GM19099 (cell line): Measurements from ENCODE around the gene SCRN3.
A peak's percentile ranks its signal among the peaks of the same experiment; 100 is the strongest.

Experiments used
- POLR2A ChIP-seq: IDR thresholded peaks from 3 replicates; pipeline ENCODE4 v1.6.1; 2011; ENCODE audit warnings: low read depth; ENCODE audit not compliant: insufficient read length; ENCODE audit errors: extremely low read depth

The SCRN3 gene, protein sequence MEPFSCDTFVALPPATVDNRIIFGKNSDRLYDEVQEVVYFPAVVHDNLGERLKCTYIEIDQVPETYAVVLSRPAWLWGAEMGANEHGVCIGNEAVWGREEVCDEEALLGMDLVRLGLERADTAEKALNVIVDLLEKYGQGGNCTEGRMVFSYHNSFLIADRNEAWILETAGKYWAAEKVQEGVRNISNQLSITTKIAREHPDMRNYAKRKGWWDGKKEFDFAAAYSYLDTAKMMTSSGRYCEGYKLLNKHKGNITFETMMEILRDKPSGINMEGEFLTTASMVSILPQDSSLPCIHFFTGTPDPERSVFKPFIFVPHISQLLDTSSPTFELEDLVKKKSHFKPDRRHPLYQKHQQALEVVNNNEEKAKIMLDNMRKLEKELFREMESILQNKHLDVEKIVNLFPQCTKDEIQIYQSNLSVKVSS

GRCh38 chr2:174395284-174395968 is at the start of gene SCRN3:
TSS of gene SCRN3 (plus strand) at chr2:174395730. CDS start at chr2:174398284, 2,554 bp downstream.
- TF ChIP-seq POLR2A = peak; percentile 66

DNA sequence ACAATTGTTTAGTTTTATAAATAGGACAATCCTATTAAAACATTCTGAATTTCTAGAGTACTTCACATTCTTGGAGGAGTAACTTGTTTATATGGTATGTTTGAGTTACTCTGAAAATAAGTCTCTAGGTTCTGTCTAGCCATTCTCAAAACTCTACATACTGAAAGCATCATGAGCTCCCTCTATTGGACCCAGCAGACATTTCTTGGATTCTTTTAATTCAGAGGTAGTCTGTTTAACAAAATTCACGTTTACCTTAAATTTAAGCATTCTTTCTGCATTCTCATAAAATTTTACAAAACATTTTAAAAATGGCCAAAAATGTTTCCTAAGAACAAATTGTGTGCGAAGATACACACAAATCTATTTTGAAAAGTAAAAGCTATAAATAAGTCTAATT is 45.5 kb upstream of the SCRN3 start:
- TF ChIP-seq POLR2A = no peak

DNA sequence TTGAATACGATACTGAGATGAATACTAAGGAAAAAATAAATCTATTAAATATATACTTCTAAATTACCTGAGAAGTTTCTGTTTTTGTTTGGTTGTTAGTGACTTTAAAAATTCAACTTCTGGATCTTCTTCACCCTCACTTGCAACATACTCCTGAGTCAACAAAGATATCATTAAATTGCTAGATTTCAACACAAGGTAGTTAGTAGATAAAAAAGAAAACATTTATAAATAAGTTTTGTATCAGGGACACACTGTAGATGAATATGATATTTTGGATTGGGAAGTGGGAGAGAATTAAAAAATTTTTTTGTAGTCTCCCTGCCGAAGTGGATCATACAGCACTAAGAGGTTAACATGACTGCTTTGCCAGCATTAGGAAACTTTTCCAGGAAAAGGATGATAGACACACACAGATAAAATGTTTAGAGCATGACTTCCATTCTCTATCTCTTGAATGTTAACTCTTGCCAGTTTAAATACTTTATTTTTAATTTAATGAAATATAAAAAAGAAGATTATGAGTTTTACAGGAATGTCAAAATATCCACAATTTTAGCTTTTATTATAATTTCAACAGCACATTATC is 44.8 kb upstream of the SCRN3 start:
- TF ChIP-seq POLR2A = no peak

DNA sequence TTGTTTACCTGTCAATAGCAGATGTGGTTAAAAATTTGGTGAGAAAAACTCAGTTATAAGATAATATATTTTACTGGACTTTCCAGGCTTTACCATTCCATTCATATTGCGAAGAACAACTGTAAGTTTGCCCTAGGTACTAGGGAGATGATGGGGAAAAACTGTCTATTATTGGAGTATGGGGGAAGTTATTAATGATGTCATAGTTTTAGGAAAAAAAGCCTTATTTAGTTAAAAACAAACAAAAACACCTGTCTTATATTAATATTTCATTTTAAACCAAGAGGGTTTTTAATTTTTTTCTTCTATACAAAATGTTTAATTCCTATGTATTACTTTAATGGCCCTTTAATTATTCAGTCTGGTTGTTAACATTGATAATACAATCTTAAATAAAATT is 42.5 kb upstream of the SCRN3 start:
- TF ChIP-seq POLR2A = no peak

GRCh38 chr2:174356347-174356746 is 39.2 kb upstream of the SCRN3 start:
- TF ChIP-seq POLR2A = no peak

DNA sequence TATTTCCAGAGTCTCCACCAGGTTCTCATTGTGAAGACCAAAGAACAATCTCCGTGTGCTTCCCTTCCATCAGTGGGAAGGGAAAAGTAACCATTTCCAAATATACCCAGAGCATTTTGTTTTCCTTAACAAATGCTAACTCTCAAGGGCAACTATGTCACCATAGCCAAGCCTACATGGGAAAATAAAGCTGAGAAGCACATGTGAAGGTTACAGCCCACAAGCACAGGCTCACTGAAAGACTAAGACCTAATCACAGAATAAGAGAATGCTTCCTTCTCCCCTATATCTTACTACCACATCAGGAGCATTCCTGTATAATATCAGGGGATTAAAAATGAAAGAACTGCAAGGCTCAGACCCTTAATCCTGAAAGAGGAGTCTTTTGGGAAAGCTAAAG is 32.6 kb upstream of the SCRN3 start:
- no peak for TF ChIP-seq POLR2A

DNA sequence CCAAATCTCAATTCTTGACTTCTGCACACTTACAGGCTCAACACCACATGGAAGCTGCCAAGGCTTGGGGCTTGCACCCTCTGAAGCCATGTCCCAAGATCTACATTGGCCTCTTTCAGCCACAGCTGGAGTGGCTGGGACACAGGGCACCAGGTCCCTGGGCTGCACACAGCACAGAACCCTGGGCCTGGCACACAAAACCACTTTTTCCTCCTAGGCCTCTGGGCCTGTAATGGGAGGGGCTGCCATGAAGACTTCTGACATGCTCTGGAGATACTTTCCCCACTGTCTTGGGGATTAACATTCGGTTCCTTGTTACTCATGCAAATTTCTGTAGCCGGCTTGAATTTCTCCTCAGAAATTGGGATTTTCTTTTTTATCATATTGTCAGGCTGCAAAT is 30.9 kb upstream of the SCRN3 start:
- no peak for TF ChIP-seq POLR2A

- TF ChIP-seq POLR2A = no peak
These were observed 30.0 kb upstream of the SCRN3 start for GRCh38 chr2:174365571-174365970.

- no peak for TF ChIP-seq POLR2A
These were observed 26.8 kb upstream of the SCRN3 start for GRCh38 chr2:174368691-174369090.

- TF ChIP-seq POLR2A = no peak
These were observed 18.6 kb upstream of the SCRN3 start for GRCh38 chr2:174376967-174377366.

GRCh38 chr2:174383796-174384195 is 11.7 kb upstream of the SCRN3 start:
- no peak for TF ChIP-seq POLR2A

DNA sequence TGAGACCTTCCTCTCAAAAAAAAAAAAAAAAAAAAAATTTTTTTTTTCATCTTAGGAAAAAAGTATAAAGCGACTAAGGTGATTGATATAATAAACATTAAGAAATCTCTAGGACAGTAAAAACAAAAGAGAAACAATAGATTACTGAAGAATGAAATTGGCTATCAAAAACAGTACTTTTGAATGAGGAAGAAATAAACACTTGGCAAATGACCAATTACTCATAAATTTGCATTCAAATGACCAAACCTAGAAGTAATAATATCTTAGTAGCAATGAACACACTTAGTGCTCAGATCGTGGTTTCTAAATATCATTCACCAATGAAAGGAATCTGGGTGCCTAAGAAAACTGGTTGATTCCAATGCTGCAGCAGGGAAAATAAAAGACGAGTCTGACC is 10.3 kb upstream of the SCRN3 start:
- no peak for TF ChIP-seq POLR2A

DNA sequence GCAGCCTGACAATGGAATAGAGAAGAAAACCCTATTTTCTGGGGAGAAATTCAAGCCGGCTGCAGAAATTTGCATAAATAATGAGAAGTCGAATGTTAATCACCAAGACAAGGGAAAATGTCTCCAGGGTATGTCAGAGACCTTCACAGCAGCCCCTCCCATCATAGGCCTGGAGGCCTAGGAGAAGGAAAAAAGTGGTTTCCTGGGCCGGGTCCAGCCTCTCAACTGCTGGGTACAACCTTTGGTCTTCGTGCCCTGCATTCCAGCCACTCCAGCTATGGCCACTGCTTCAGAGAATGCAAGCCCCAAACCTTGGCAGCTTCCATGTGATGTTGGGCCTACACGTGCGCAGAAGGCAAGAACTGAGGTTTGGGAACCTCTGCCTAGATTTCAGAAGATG is 6.0 kb upstream of the SCRN3 start:
- no peak for TF ChIP-seq POLR2A

DNA sequence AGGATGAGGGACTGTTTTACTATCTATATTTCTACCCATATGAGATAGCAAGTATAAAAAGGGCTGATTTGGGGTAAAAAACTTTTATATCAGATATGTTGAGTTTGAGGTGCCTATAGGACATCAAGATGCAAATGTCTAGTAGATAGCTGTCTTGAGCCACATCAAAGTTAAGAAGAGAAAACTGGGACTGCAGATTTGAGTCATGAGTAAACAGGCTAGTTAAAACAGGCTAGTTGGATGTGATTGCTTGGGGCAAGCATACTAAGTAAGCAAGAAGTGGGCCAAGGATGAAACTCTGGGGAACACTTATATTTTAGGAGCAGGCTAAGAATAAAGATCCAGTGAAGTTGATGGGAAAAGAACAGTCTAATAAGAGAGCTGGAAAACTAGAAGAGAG is 2.8 kb upstream of the SCRN3 start:
- no peak for TF ChIP-seq POLR2A

GRCh38 chr2:174395969-174396630 is 570 bp downstream of the SCRN3 start:
- TF ChIP-seq POLR2A = no peak

DNA sequence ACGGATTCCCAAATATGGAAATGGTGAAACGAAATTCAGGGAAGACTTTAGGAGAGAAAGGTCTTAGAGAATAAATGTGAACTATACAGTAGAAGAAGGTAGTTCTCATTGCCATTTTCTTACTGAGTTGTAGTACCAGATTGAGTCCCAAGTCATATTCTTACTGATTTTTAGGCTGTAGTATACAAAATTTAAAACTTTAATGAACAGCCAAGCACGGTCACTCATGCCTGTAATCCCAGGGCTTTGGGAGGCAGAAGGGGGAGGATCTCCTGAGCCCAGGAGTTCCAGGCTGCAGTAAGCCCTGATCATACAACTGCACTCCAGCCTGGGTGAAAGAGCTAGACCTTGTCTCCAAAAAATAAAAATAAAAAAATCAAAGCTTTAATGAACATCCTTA is 2.2 kb downstream of the SCRN3 start:
- TF ChIP-seq POLR2A = no peak

DNA sequence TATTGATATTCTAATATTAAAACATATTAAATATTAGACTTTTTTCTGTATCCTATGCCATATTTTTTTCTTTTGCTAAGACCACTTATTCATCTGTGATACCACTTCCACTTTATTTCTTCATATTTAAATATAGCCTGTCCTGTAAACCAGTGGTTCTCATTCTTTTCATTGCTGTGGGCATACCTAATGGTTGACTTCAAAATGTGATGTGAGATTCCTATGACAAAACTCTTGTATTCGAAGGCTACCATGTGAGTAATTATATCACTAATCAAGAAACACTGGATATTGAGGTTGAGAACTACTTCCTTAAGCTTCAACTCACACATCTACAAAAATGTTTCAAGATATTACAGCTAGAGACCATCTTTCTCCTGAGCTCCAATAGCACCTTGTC is 3.6 kb downstream of the SCRN3 start:
- no peak for TF ChIP-seq POLR2A
